HG02852 (cell line): Measurements from ENCODE around the gene MKS1.

Experiments
- ATAC-seq: cut with Tn5 transposase; IDR thresholded peaks from one replicate; pipeline ENCODE4 v1.9.1; 2021; ENCODE audit warnings: mild to moderate bottlenecking, moderate library complexity; ENCODE audit not compliant: unreplicated experiment

MKS1 gene

GRCh38 chr17:58204796-58205195 is 14.3 kb downstream of the MKS1 start:
- no peak for ATAC-seq

GRCh38 chr17:58202859-58203258 is 16.2 kb downstream of the MKS1 start:
- no peak for ATAC-seq

- ATAC-seq, result no peak
Measured at GRCh38 chr17:58200024-58200633, 18.9 kb downstream of the MKS1 start.

GRCh38 chr17:58196610-58197009 is 22.4 kb downstream of the MKS1 start:
- ATAC-seq, result no peak

GRCh38 chr17:58195518-58196123 is 23.4 kb downstream of the MKS1 start:
- no peak for ATAC-seq

- no peak for ATAC-seq
Measured at GRCh38 chr17:58193641-58194255, 25.3 kb downstream of the MKS1 start.

GRCh38 chr17:58192612-58193011 is 26.4 kb downstream of the MKS1 start, which contains the start of gene EPX:
EPX (plus strand) TSS chr17:58192726; CDS start chr17:58192847, 121 bp downstream.
- ATAC-seq, result no peak

- no peak for ATAC-seq
Measured at GRCh38 chr17:58191241-58191896, 27.7 kb downstream of the MKS1 start.

GRCh38 chr17:58189436-58190146 is 29.5 kb downstream of the MKS1 start:
- ATAC-seq, result no peak

- ATAC-seq, result no peak
Measured at GRCh38 chr17:58187675-58188074, 31.4 kb downstream of the MKS1 start.

- no peak for ATAC-seq
Measured at GRCh38 chr17:58187063-58187462, 32.0 kb downstream of the MKS1 start.

GRCh38 chr17:58186591-58186990 is 32.5 kb downstream of the MKS1 start:
- ATAC-seq, result no peak

GRCh38 chr17:58184986-58185761 is 33.9 kb downstream of the MKS1 start:
- no peak for ATAC-seq

- no peak for ATAC-seq
Measured at GRCh38 chr17:58184308-58184985, 34.6 kb downstream of the MKS1 start.

- ATAC-seq, result no peak
Measured at GRCh38 chr17:58183514-58183913, 35.5 kb downstream of the MKS1 start.

- no peak for ATAC-seq
Measured at GRCh38 chr17:58181796-58182195, 37.3 kb downstream of the MKS1 start.

- no peak for ATAC-seq
Measured at GRCh38 chr17:58176200-58176599, 42.9 kb downstream of the MKS1 start.

GRCh38 chr17:58174871-58175270 is 44.2 kb downstream of the MKS1 start:
- ATAC-seq, result no peak

GRCh38 chr17:58172369-58173071 is 46.5 kb downstream of the MKS1 start:
- ATAC-seq, result no peak
